Gastrocnemius medialis (tissue), 4 donors: ENCODE results near the gene ABCC5. TPM values are rescaled to one million over a fixed set of nuclear protein-coding genes. Genes with fewer than 3 reads are reported as not detected.

Experiments used
- ATAC-seq, 2 donors: fragments of 150-250 bp; one replicate each; pipeline ENCODE4 v1.9.1; 2016
- DNase-seq, 2 donors: peaks; one replicate each; pipeline ENCODE4 v3.0.0-alpha.2; 2019
- H3K27ac ChIP-seq, 4 donors: fragments of 200-600 bp; sonication (generic); 1 replicate in 1 of 4; 2 replicates in 3 of 4; pipeline ENCODE4 v1.5.1; 2016 to 2018; ENCODE audit warnings: mild to moderate bottlenecking in 2 of 4, moderate library complexity in 1 of 4
- H3K27me3 ChIP-seq, 3 donors: fragments of 200-600 bp; sonication (generic) in 2 of 3; 1 replicate in 1 of 3; 2 replicates in 2 of 3; pipeline versions ENCODE4 v1.5.1 to v1.6.0; 2016 to 2019; ENCODE audit warnings: mild to moderate bottlenecking in 1 of 3, moderate library complexity in 1 of 3
- H3K36me3 ChIP-seq, 2 donors: fragments of 200-600 bp; sonication (generic) in 1 of 2; one replicate each; pipeline ENCODE4 v1.5.1; 2017 to 2018
- H3K4me1 ChIP-seq, 2 donors: fragments of 200-600 bp; sonication (generic) in 1 of 2; one replicate each; pipeline ENCODE4 v1.5.1; 2016 to 2017; ENCODE audit warnings: mild to moderate bottlenecking in 2 of 2
- H3K4me3 ChIP-seq, 4 donors: fragments of 200-600 bp; sonication (generic) in 3 of 4; 1 replicate in 1 of 4; 2 replicates in 3 of 4; pipeline ENCODE4 v1.5.1; 2016 to 2019; ENCODE audit warnings: mild to moderate bottlenecking in 2 of 4
- H3K9me3 ChIP-seq, 3 donors: fragments of 200-600 bp; sonication (generic) in 2 of 3; 1 replicate in 1 of 3; 2 replicates in 2 of 3; pipeline ENCODE4 v1.5.1; 2016 to 2019
- CTCF ChIP-seq, 5 experiments: fragments of 450-650 bp in 3 of 5; fragments of 200-600 bp in 2 of 5; sonication (generic) in 2 of 5; IDR thresholded peaks in 4 of 5; conservative IDR thresholded peaks in 1 of 5; 1 replicate in 4 of 5; 2 replicates in 1 of 5; pipeline ENCODE4 v1.5.1; 2016 to 2019; ENCODE audit warnings: antibody characterized with exemption in 5 of 5, mild to moderate bottlenecking in 3 of 5, moderate library complexity in 3 of 5
- POLR2A ChIP-seq, 2 donors: fragments of 450-650 bp; IDR thresholded peaks; one replicate each; pipeline ENCODE4 v1.6.1; 2017; ENCODE audit warnings: antibody characterized with exemption in 2 of 2, mild to moderate bottlenecking in 2 of 2, moderate library complexity in 2 of 2
- in situ Hi-C, 4 donors: fragments of 200-750 bp; cut with MboI; loops; one replicate each; pipeline versions ENCODE4 v1.15.0 to v1.8.0; 2017; ENCODE audit warnings: low sequenced_read_pairs in 4 of 4
- intact Hi-C: fragments of 100-400 bp; cut with DNase I; formaldehyde crosslinking; loops from one replicate; pipeline ENCODE4 v1.15.1; 2023; ENCODE audit warnings: low total_unique reads
- microRNA counts, 2 donors: library from miRNA; unstranded; fragments of <30 nt; microRNA quantifications; one replicate each; lab custom pipeline; 2016
- microRNA-seq, 2 donors: library from miRNA; unstranded; fragments of <30 nt; microRNA quantifications; one replicate each; pipeline ENCODE4, GENCODE V29; 2016; ENCODE audit warnings: borderline replicate concordance in 2 of 2
- total RNA-seq, 4 donors: library from RNA; depleted of rRNA; stranded (reverse); fragments of >200 nt; gene quantifications; one replicate each; pipeline versions ENCODE4 v1.1.0 to v1.2.3, GENCODE V29; 2016

The ABCC5 gene
- total RNA-seq, 4 donors from 2014 or later, result 20.4 to 52.2 (median 39.5) TPM

GRCh38 chr3:183875411-183875810 lies 142.3 kb downstream of the ABCC5 start:
- DNase-seq (no peak), ATAC-seq (no peak)
- H3K9me3 ChIP-seq, result no peaks in the 10 kb centered on the region
- no peaks in the 10 kb centered on the region for H3K27me3 ChIP-seq
- H3K4me1 ChIP-seq, result peaks cover 17 to 22% of the 10 kb centered on the region in 2 donors
- no peak for TF ChIP-seq CTCF (IDR thresholded peaks at IDR 0.05 in 4 of 5, conservative IDR thresholded peaks at IDR 0.05 in 1 of 5)
- no peak for TF ChIP-seq POLR2A (IDR thresholded peaks at IDR 0.05)
- no peaks in the 10 kb centered on the region for H3K36me3 ChIP-seq
- intact Hi-C loops (no loop called here), in situ Hi-C loops (loop anchor here (25.0 kb wide), 5 partner anchors 262 to 912 kb away; partner anchors contain the start of genes EIF2B5 (in 3 of the 4), ALG3 (in 1 of the 4), CAMK2N2 (in 1 of the 4) and ECE2 (in 1 of the 4))
- H3K4me3 ChIP-seq, result no peak overlapping the region
- H3K27ac ChIP-seq, result no peak overlapping the region

- H3K27ac ChIP-seq, result no peak overlapping the region
- ATAC-seq, result no peak
- intact Hi-C loops (no loop called here), in situ Hi-C loops (no loop called here)
- TF ChIP-seq POLR2A (IDR thresholded peaks at IDR 0.05) (no peak), CTCF (IDR thresholded peaks at IDR 0.05 in 4 of 5, conservative IDR thresholded peaks at IDR 0.05 in 1 of 5) (no peak)
- H3K4me1 ChIP-seq, result peaks cover 16 to 22% of the 10 kb centered on the region in 2 donors
- H3K9me3 ChIP-seq, result no peaks in the 10 kb centered on the region
- H3K4me3 ChIP-seq, result no peak overlapping the region
- no peaks in the 10 kb centered on the region for H3K27me3 ChIP-seq
- DNase-seq, result no peak
- H3K36me3 ChIP-seq, result no peaks in the 10 kb centered on the region
These were observed 143.8 kb downstream of the ABCC5 start for GRCh38 chr3:183873914-183874313.

GRCh38 chr3:183871541-183871940 lies 146.1 kb downstream of the ABCC5 start:
- peaks cover 0 to 3% of the 10 kb centered on the region in 2 donors for H3K36me3 ChIP-seq
- no peaks in the 10 kb centered on the region for H3K9me3 ChIP-seq
- ATAC-seq (no peak), DNase-seq (no peak)
- no peak for TF ChIP-seq CTCF (IDR thresholded peaks at IDR 0.05 in 4 of 5, conservative IDR thresholded peaks at IDR 0.05 in 1 of 5)
- TF ChIP-seq POLR2A (IDR thresholded peaks at IDR 0.05), result no peak
- H3K27me3 ChIP-seq, result no peaks in the 10 kb centered on the region
- H3K4me3 ChIP-seq, result no peak overlapping the region
- intact Hi-C loops (no loop called here), in situ Hi-C loops (no loop called here)
- peaks cover 13 to 22% of the 10 kb centered on the region in 2 donors for H3K4me1 ChIP-seq
- no peak overlapping the region for H3K27ac ChIP-seq

- intact Hi-C loops, result no loop called here
- DNase-seq, result no peak
- in situ Hi-C loops, result no loop called here
- TF ChIP-seq POLR2A (IDR thresholded peaks at IDR 0.05), result no peak
- no peak for TF ChIP-seq CTCF (IDR thresholded peaks at IDR 0.05 in 4 of 5, conservative IDR thresholded peaks at IDR 0.05 in 1 of 5)
- Histone ChIP-seq H3K4me3 (no peak overlapping the region), H3K27me3 (no peaks in the 10 kb centered on the region), H3K4me1 (peaks cover 12 to 22% of the 10 kb centered on the region in 2 donors), H3K27ac (no peak overlapping the region), H3K36me3 (peaks cover 0 to 13% of the 10 kb centered on the region in 2 donors), H3K9me3 (no peaks in the 10 kb centered on the region)
- ATAC-seq, result no peak
These were observed 147.1 kb downstream of the ABCC5 start for GRCh38 chr3:183870563-183870962.

MicroRNAs within 50 kb of the gene (microRNA counts, 767-probe panel; counts per million panel counts)
- microRNA hsa-miR-4448 (lab: Ali Mortazavi, UCI), result 356 to 448 counts per million in 2 donors

Small RNAs within 50 kb of the gene (microRNA-seq; reads per million reads assigned to microRNA genes)
- gene MIR4448, result 0 reads per million in 2 donors

Other genes with a start within 250 kb of the ABCC5 start
- 10 to 100 TPM in 2 of 4 donors, 1 to 10 TPM in 2; 2.5 to 13.8 (median 9.7) TPM for gene MAP6D1, start 192.3 kb downstream of the ABCC5 start, total RNA-seq
- gene PARL, start 133.0 kb downstream of the ABCC5 start, total RNA-seq, result 10 to 100 TPM; 30.5 to 49.5 (median 41.3) TPM
- not detected for gene HTR3D, start 13.9 kb upstream of the ABCC5 start, total RNA-seq
- gene HTR3C, start 35.2 kb upstream of the ABCC5 start, total RNA-seq, result not detected
- gene HTR3E, start 79.2 kb upstream of the ABCC5 start, total RNA-seq, result not detected
- 10 to 100 TPM; 42.6 to 56.8 (median 53.4) TPM for gene EIF2B5, start 117.5 kb upstream of the ABCC5 start, total RNA-seq
- gene DVL3, start 137.5 kb upstream of the ABCC5 start, total RNA-seq, result 10 to 100 TPM; 36.5 to 58.1 (median 48.0) TPM
- gene AP2M1, start 157.0 kb upstream of the ABCC5 start, total RNA-seq, result 100 to 1,000 TPM; 110 to 132 (median 117) TPM
- 10 to 100 TPM; 52.6 to 96.4 (median 63.2) TPM for gene ABCF3, start 168.3 kb upstream of the ABCC5 start, total RNA-seq
- not detected for gene VWA5B2, start 211.7 kb upstream of the ABCC5 start, total RNA-seq
- 10 to 100 TPM; 35.0 to 58.1 (median 50.1) TPM for gene ALG3, start 231.1 kb upstream of the ABCC5 start, total RNA-seq
- gene EEF1AKMT4, start 231.8 kb upstream of the ABCC5 start, total RNA-seq, result 10 to 100 TPM in 2 of 4 donors, 1 to 10 TPM in 2; 5.7 to 14.6 (median 8.5) TPM
- not detected for gene CAMK2N2, start 243.7 kb upstream of the ABCC5 start, total RNA-seq